Measurements from ENCODE around the gene SYPL1.
A peak's percentile ranks its signal among the peaks of the same experiment; 100 is the strongest.

SYPL1 gene

GRCh38 chr7:106128836-106129235, 16.7 kb upstream of the SYPL1 start:
- Histone ChIP-seq H2AFZ (ENCODE audit: low read depth, low read length) (no peak overlapping the region), H3K27me3 (ENCODE audit: insufficient read depth, low read length, poor library complexity) (peaks cover 15% of the 10 kb centered on the region), H4K20me1 (ENCODE audit: insufficient read depth, low read length) (no peaks in the 10 kb centered on the region), H3K27ac (ENCODE audit: low read length) (no peak overlapping the region), H3K36me3 (ENCODE audit: insufficient read depth, low read length) (no peaks in the 10 kb centered on the region), H3K9ac (ENCODE audit: low read depth, low read length) (no peak overlapping the region), H3K4me3 (ENCODE audit: low read depth in 1 of 2, low read length in 2 of 2) (no peak overlapping the region), H3K4me1 (ENCODE audit: insufficient read depth, low read length) (peaks cover 8% of the 10 kb centered on the region; the same call in 1 of the 2 replicates), H3K79me2 (ENCODE audit: insufficient read depth, low read length) (no peaks in the 10 kb centered on the region), H3K4me2 (ENCODE audit: insufficient read depth, low read length) (no peak overlapping the region), H3K9me3 (ENCODE audit: insufficient read depth, low read length, severe bottlenecking) (no peaks in the 10 kb centered on the region)
- DNase-seq (no peak), ATAC-seq (ENCODE audit: insufficient read depth, low read depth) (no peak)
- no peak for TF ChIP-seq CTCF (IDR thresholded peaks at IDR 0.05; ENCODE audit: borderline replicate concordance, extremely low read depth, low read length, poor library complexity, severe bottlenecking)
- no peak for TF ChIP-seq EZH2 (IDR thresholded peaks at IDR 0.05; ENCODE audit: borderline replicate concordance, low read depth, low read length, severe bottlenecking)

GRCh38 chr7:106127984-106128780, 16.1 kb upstream of the SYPL1 start:
- Histone ChIP-seq H3K27ac (ENCODE audit: low read length) (no peak overlapping the region), H3K36me3 (ENCODE audit: insufficient read depth, low read length) (no peaks in the 10 kb centered on the region), H3K9ac (ENCODE audit: low read depth, low read length) (no peak overlapping the region), H3K9me3 (ENCODE audit: insufficient read depth, low read length, severe bottlenecking) (no peaks in the 10 kb centered on the region), H3K4me2 (ENCODE audit: insufficient read depth, low read length) (no peak overlapping the region), H3K27me3 (ENCODE audit: insufficient read depth, low read length, poor library complexity) (peaks cover 12% of the 10 kb centered on the region), H3K4me1 (ENCODE audit: insufficient read depth, low read length) (peaks cover 8% of the 10 kb centered on the region; the same call in 1 of the 2 replicates), H3K79me2 (ENCODE audit: insufficient read depth, low read length) (no peaks in the 10 kb centered on the region), H2AFZ (ENCODE audit: low read depth, low read length) (no peak overlapping the region), H4K20me1 (ENCODE audit: insufficient read depth, low read length) (no peaks in the 10 kb centered on the region), H3K4me3 (ENCODE audit: low read depth in 1 of 2, low read length in 2 of 2) (no peak overlapping the region)
- no peak for TF ChIP-seq EZH2 (IDR thresholded peaks at IDR 0.05; ENCODE audit: borderline replicate concordance, low read depth, low read length, severe bottlenecking)
- TF ChIP-seq CTCF (IDR thresholded peaks at IDR 0.05; ENCODE audit: borderline replicate concordance, extremely low read depth, low read length, poor library complexity, severe bottlenecking), result no peak
- ATAC-seq (ENCODE audit: insufficient read depth, low read depth) (no peak), DNase-seq (no peak)

GRCh38 chr7:106126170-106126938, 14.2 kb upstream of the SYPL1 start:
- Histone ChIP-seq H2AFZ (ENCODE audit: low read depth, low read length) (no peak overlapping the region), H3K9me3 (ENCODE audit: insufficient read depth, low read length, severe bottlenecking) (no peaks in the 10 kb centered on the region), H3K4me1 (ENCODE audit: insufficient read depth, low read length) (peaks cover 8% of the 10 kb centered on the region; the same call in 1 of the 2 replicates), H3K4me2 (ENCODE audit: insufficient read depth, low read length) (peak overlapping the region; percentile 25; the same call in 1 of the 2 replicates), H3K36me3 (ENCODE audit: insufficient read depth, low read length) (no peaks in the 10 kb centered on the region), H3K9ac (ENCODE audit: low read depth, low read length) (no peak overlapping the region), H3K79me2 (ENCODE audit: insufficient read depth, low read length) (no peaks in the 10 kb centered on the region), H3K27me3 (ENCODE audit: insufficient read depth, low read length, poor library complexity) (peaks cover 9% of the 10 kb centered on the region), H4K20me1 (ENCODE audit: insufficient read depth, low read length) (no peaks in the 10 kb centered on the region), H3K4me3 (ENCODE audit: low read depth in 1 of 2, low read length in 2 of 2) (no peak overlapping the region), H3K27ac (ENCODE audit: low read length) (no peak overlapping the region)
- TF ChIP-seq EZH2 (IDR thresholded peaks at IDR 0.05; ENCODE audit: borderline replicate concordance, low read depth, low read length, severe bottlenecking) (no peak), CTCF (IDR thresholded peaks at IDR 0.05; ENCODE audit: borderline replicate concordance, extremely low read depth, low read length, poor library complexity, severe bottlenecking) (no peak)
- DNase-seq, result peak; percentile 47
- peak; percentile 77 for ATAC-seq (ENCODE audit: insufficient read depth, low read depth)
